Naive thymus-derived CD4-positive, alpha-beta T cell (primary cell): ENCODE results near the gene UXT. TPM values are rescaled to one million over a fixed set of nuclear protein-coding genes. Genes with fewer than 3 reads are reported as not detected.
"Not testable (repeated sequence)": the region's sequence is repeated elsewhere in the genome, so short reads cannot be mapped to it uniquely, and the experiment has no call there.

Experiments
- ATAC-seq: fragments of 150-1000 bp; cut with Tn5 transposase; 2 replicates; pipeline ENCODE4 v1.10.0; 2021; ENCODE audit warnings: mild to moderate bottlenecking, moderate library complexity
- CTCF ChIA-PET: fragments of 350-600 bp; sonication (Branson Sonifier 250); formaldehyde crosslinking; loops from one replicate; lab custom pipeline; 2021; ENCODE audit warnings: antibody characterized with exemption; lab: Charles Lee
- POLR2A ChIA-PET: fragments of 350-600 bp; sonication (Branson Sonifier 250); formaldehyde crosslinking; loops from one replicate; lab custom pipeline; 2021; ENCODE audit warnings: antibody characterized with exemption, inconsistent platforms; lab: Charles Lee
- DNase-seq, 9 donors: peaks; one replicate each; pipeline versions ENCODE4 v3.0.0 to v3.0.0-alpha.2; 2020 to 2022; ENCODE audit warnings: mixed read lengths in 1 of 9
- H3K27ac ChIP-seq: one replicate; pipeline ENCODE4 v1.7.0; 2013; ENCODE audit warnings: mild to moderate bottlenecking, low read depth, low read length, moderate library complexity
- H3K27me3 ChIP-seq, 2 donors: one replicate each; pipeline ENCODE4 v1.7.0; 2013; ENCODE audit warnings: low read length in 2 of 2, mild to moderate bottlenecking in 2 of 2, moderate library complexity in 2 of 2; ENCODE audit not compliant: control insufficient read depth in 2 of 2, insufficient read depth in 2 of 2
- H3K36me3 ChIP-seq, 3 experiments: 1 replicate in 2 of 3; 2 replicates in 1 of 3; pipeline ENCODE4 v1.7.0; 2013; ENCODE audit warnings: low read length in 3 of 3, mild to moderate bottlenecking in 3 of 3, moderate library complexity in 1 of 3; ENCODE audit not compliant: insufficient read depth in 3 of 3, control insufficient read depth in 2 of 3
- H3K4me1 ChIP-seq, 2 donors: one replicate each; pipeline ENCODE4 v1.7.0; 2013; ENCODE audit warnings: low read length in 2 of 2, mild to moderate bottlenecking in 2 of 2, moderate library complexity in 1 of 2; ENCODE audit not compliant: control insufficient read depth in 2 of 2, insufficient read depth in 2 of 2
- H3K4me3 ChIP-seq: 2 replicates; pipeline ENCODE4 v1.7.0; 2013; ENCODE audit warnings: mild to moderate bottlenecking, low read length
- H3K9me3 ChIP-seq, 3 experiments: 1 replicate in 2 of 3; 2 replicates in 1 of 3; pipeline ENCODE4 v1.7.0; 2013; ENCODE audit warnings: low read length in 3 of 3; ENCODE audit not compliant: control insufficient read depth in 2 of 3
- H3K27ac Mint-ChIP-seq, 9 donors: one replicate each; pipeline ENCODE4 v1.8.0; 2020 to 2022; ENCODE audit warnings: mixed read lengths in 9 of 9, mild to moderate bottlenecking in 8 of 9, moderate library complexity in 5 of 9, inconsistent platforms in 2 of 9
- H3K27me3 Mint-ChIP-seq, 5 donors: one replicate each; pipeline ENCODE4 v1.8.0; 2021 to 2022; ENCODE audit warnings: mixed read lengths in 5 of 5, mild to moderate bottlenecking in 1 of 5
- H3K36me3 Mint-ChIP-seq, 5 donors: one replicate each; pipeline ENCODE4 v1.8.0; 2020 to 2022; ENCODE audit warnings: mixed read lengths in 5 of 5, mild to moderate bottlenecking in 3 of 5, inconsistent platforms in 1 of 5
- H3K4me1 Mint-ChIP-seq, 7 donors: one replicate each; pipeline ENCODE4 v1.8.0; 2020 to 2022; ENCODE audit warnings: mixed read lengths in 7 of 7, mild to moderate bottlenecking in 3 of 7, inconsistent platforms in 1 of 7
- H3K4me3 Mint-ChIP-seq, 10 donors: one replicate each; pipeline ENCODE4 v1.8.0; 2020 to 2022; ENCODE audit warnings: mild to moderate bottlenecking in 10 of 10, mixed read lengths in 10 of 10, moderate library complexity in 6 of 10, inconsistent platforms in 2 of 10
- H3K9me3 Mint-ChIP-seq, 11 donors: one replicate each; pipeline ENCODE4 v1.8.0; 2020 to 2022; ENCODE audit warnings: mixed read lengths in 11 of 11, mild to moderate bottlenecking in 4 of 11, inconsistent platforms in 1 of 11, moderate library complexity in 1 of 11
- intact Hi-C, 2 donors: fragments of 100-400 bp; cut with micrococcal nuclease; formaldehyde crosslinking; loops; one replicate each; pipeline ENCODE4 v1.15.1; 2023
- polyA plus RNA-seq, 2 donors: library from polyadenylated mRNA; unstranded; fragments of 300-500 nt; fragmentation: Illumina TruSeq; gene quantifications; one replicate each; pipeline ENCODE4 v1.2.3, GENCODE V29; 2021
- total RNA-seq, 6 experiments: library from RNA in 5 of 6; stranded (reverse) in 5 of 6; gene quantifications; 1 replicate in 5 of 6; 2 replicates in 1 of 6; pipeline ENCODE4 v1.2.3 and lab custom pipeline; 2021 to 2026

The UXT gene
- total and polyA plus RNA-seq, 7 experiments from 2014 or later: 160 to 408 (median 223) TPM

- H3K4me1 Mint-ChIP-seq: peaks cover 0 to 12% (median 4%) of the 10 kb centered on the region in 7 donors
- intact Hi-C loops: no loop called here
Measured at GRCh38 chrX:47608130-47608810, 50.7 kb downstream of the UXT start.

GRCh38 chrX:47607091-47607490 is 51.9 kb downstream of the UXT start:
- intact Hi-C loops: no loop called here
- no peaks in the 10 kb centered on the region for H3K36me3 ChIP-seq
- H3K27ac ChIP-seq: no peak overlapping the region
- CTCF ChIA-PET: no interaction called here
- Mint-ChIP-seq H3K9me3 (peaks cover 0 to 3% (median 0%) of the 10 kb centered on the region in 11 donors), H3K27ac (no peak overlapping the region), H3K4me3 (no peak overlapping the region), H3K27me3 (peaks cover 0 to 3% (median 0%) of the 10 kb centered on the region in 5 donors), H3K4me1 (peaks cover 0 to 12% (median 4%) of the 10 kb centered on the region in 7 donors), H3K36me3 (no peaks in the 10 kb centered on the region)
- H3K4me1 ChIP-seq: no peaks in the 10 kb centered on the region
- no peak for ATAC-seq
- no peak for DNase-seq
- H3K9me3 ChIP-seq: no peaks in the 10 kb centered on the region
- no peak overlapping the region for H3K4me3 ChIP-seq
- H3K27me3 ChIP-seq: no peaks in the 10 kb centered on the region
- POLR2A ChIA-PET: no interaction called here

More at GRCh38 chrX:47608130-47608810, 50.7 kb downstream of the UXT start:
- ChIA-PET POLR2A (interaction anchor here (0.8 kb wide), 1 partner anchor 12 kb away, joined by 4 read pairs; no protein-coding TSS in a partner anchor), CTCF (interaction anchor here (0.7 kb wide), 1 partner anchor 8 kb away, joined by 3 read pairs; no protein-coding TSS in a partner anchor)
- Histone ChIP-seq H3K27ac (no peak overlapping the region), H3K9me3 (no peaks in the 10 kb centered on the region), H3K27me3 (no peaks in the 10 kb centered on the region), H3K4me1 (no peaks in the 10 kb centered on the region), H3K4me3 (no peak overlapping the region), H3K36me3 (no peaks in the 10 kb centered on the region)
- Mint-ChIP-seq H3K4me3 (no peak overlapping the region), H3K27me3 (peaks cover 0 to 3% (median 0%) of the 10 kb centered on the region in 5 donors), H3K9me3 (peaks cover 0 to 3% (median 0%) of the 10 kb centered on the region in 11 donors), H3K27ac (no peak overlapping the region), H3K36me3 (no peaks in the 10 kb centered on the region)
- ATAC-seq (no peak), DNase-seq (no peak)

GRCh38 chrX:47605024-47605423 is 54.0 kb downstream of the UXT start:
- Mint-ChIP-seq H3K4me3 (no peak overlapping the region), H3K36me3 (no peaks in the 10 kb centered on the region), H3K4me1 (peaks cover 0 to 12% (median 4%) of the 10 kb centered on the region in 7 donors), H3K27ac (no peak overlapping the region), H3K9me3 (peaks cover 0 to 17% (median 2%) of the 10 kb centered on the region in 11 donors), H3K27me3 (peaks cover 0 to 3% (median 0%) of the 10 kb centered on the region in 5 donors)
- Histone ChIP-seq H3K27ac (no peak overlapping the region), H3K36me3 (no peaks in the 10 kb centered on the region), H3K4me1 (no peaks in the 10 kb centered on the region), H3K9me3 (no peaks in the 10 kb centered on the region), H3K4me3 (no peak overlapping the region), H3K27me3 (no peaks in the 10 kb centered on the region)
- CTCF ChIA-PET: no interaction called here
- intact Hi-C loops: no loop called here
- POLR2A ChIA-PET: no interaction called here
- no peak for ATAC-seq
- no peak for DNase-seq

GRCh38 chrX:47603125-47603524 is 55.9 kb downstream of the UXT start:
- POLR2A ChIA-PET: not testable (repeated sequence)

More at GRCh38 chrX:47603125-47603524, 55.9 kb downstream of the UXT start:
- H3K27ac Mint-ChIP-seq, H3K4me1 Mint-ChIP-seq, CTCF ChIA-PET, intact Hi-C loops, H3K36me3 Mint-ChIP-seq, H3K27me3 ChIP-seq, ATAC-seq, H3K27ac ChIP-seq, H3K4me3 ChIP-seq, H3K36me3 ChIP-seq, H3K4me3 Mint-ChIP-seq, H3K9me3 ChIP-seq, DNase-seq, H3K4me1 ChIP-seq, H3K27me3 Mint-ChIP-seq: not testable (repeated sequence)
- peaks cover 0 to 27% (median 7%) of the 10 kb centered on the region in 11 donors for H3K9me3 Mint-ChIP-seq

Other genes with a start within 250 kb of the UXT start
- 10 to 100 TPM in 4 of 5 experiments, 1 to 10 TPM in 1; 7.5 to 17.8 (median 14.7) TPM for gene ZNF41, start 176.0 kb downstream of the UXT start, total RNA-seq
- gene ZNF41, start 176.0 kb downstream of the UXT start, polyA plus RNA-seq: 10 to 100 TPM in 1 of 2 donors, 1 to 10 TPM in 1; 4.8 to 10.6 TPM
- gene ARAF, start 98.0 kb downstream of the UXT start, total RNA-seq: 100 to 1,000 TPM in 4 of 5 experiments, 10 to 100 TPM in 1; 87.3 to 130 (median 118) TPM
- 100 to 1,000 TPM in 1 of 2 donors, 10 to 100 TPM in 1; 74.7 to 102 TPM for gene ARAF, start 98.0 kb downstream of the UXT start, polyA plus RNA-seq
- gene TIMP1, start 76.7 kb downstream of the UXT start, total RNA-seq: 100 to 1,000 TPM in 2 of 5 experiments, 10 to 100 TPM in 3; 47.0 to 117 (median 85.2) TPM
- gene TIMP1, start 76.7 kb downstream of the UXT start, polyA plus RNA-seq: 10 to 100 TPM; 70.5 to 99.1 TPM
- gene SYN1, start 39.3 kb downstream of the UXT start, total RNA-seq: 1 to 10 TPM in 2 of 5 experiments, under 1 TPM in 3; 0.24 to 1.5 (median 0.97) TPM
- under 1 TPM; 0.58 to 0.74 TPM for gene SYN1, start 39.3 kb downstream of the UXT start, polyA plus RNA-seq
- gene CFP, start 29.2 kb downstream of the UXT start, total RNA-seq: 100 to 1,000 TPM in 1 of 5 experiments, 10 to 100 TPM in 4; 32.8 to 164 (median 43.9) TPM
- 10 to 100 TPM; 19.4 to 20.1 TPM for gene CFP, start 29.2 kb downstream of the UXT start, polyA plus RNA-seq
- gene ELK1, start 8.6 kb downstream of the UXT start, total RNA-seq: 10 to 100 TPM; 29.3 to 62.4 (median 38.1) TPM
- gene ELK1, start 8.6 kb downstream of the UXT start, polyA plus RNA-seq: 10 to 100 TPM; 24.0 to 24.1 TPM
- gene ZNF81, start 177.7 kb upstream of the UXT start, total RNA-seq: 10 to 100 TPM; 11.0 to 14.7 (median 11.7) TPM
- 1 to 10 TPM; 2.1 to 2.6 TPM for gene ZNF81, start 177.7 kb upstream of the UXT start, polyA plus RNA-seq